Measurements from ENCODE around the gene DHRSX.

DNA sequence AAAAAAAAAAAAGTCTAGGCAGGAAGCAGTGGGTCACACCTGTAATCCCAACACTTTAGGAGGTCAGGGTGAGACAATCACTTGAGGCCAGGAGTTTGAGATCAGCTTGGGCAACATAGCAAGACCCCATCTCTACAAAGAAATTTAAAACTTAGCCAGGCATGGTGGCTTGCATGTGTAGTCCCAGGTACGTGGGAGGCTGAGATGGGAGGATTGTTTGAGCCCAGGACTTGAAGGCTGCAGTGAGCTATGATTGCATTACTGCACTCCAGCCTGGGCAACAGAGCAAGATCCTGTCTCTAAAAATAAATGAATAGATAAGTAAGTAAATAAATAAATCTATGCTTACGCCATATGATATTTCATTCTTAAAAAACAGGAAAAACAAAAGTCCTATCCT is 65.3 kb downstream of the DHRSX start:
- TF ChIP-seq, protein P1, sequence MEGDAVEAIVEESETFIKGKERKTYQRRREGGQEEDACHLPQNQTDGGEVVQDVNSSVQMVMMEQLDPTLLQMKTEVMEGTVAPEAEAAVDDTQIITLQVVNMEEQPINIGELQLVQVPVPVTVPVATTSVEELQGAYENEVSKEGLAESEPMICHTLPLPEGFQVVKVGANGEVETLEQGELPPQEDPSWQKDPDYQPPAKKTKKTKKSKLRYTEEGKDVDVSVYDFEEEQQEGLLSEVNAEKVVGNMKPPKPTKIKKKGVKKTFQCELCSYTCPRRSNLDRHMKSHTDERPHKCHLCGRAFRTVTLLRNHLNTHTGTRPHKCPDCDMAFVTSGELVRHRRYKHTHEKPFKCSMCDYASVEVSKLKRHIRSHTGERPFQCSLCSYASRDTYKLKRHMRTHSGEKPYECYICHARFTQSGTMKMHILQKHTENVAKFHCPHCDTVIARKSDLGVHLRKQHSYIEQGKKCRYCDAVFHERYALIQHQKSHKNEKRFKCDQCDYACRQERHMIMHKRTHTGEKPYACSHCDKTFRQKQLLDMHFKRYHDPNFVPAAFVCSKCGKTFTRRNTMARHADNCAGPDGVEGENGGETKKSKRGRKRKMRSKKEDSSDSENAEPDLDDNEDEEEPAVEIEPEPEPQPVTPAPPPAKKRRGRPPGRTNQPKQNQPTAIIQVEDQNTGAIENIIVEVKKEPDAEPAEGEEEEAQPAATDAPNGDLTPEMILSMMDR (IDR thresholded peaks at IDR 0.05; ENCODE audit: poor library complexity), result no peak
- TF ChIP-seq EZH2phosphoT487 (IDR thresholded peaks at IDR 0.05; ENCODE audit: low read depth, severe bottlenecking, unreplicated experiment), result no peak
